Measurements from ENCODE around the gene PTPRE.

GRCh38 chr10:127997271-127997670 is 90.4 kb downstream of the PTPRE start:
- TF ChIP-seq EP300 (conservative IDR thresholded peaks at IDR 0.05; ENCODE audit: poor library complexity, severe bottlenecking): no peak
- no peak for TF ChIP-seq EZH2 (IDR thresholded peaks at IDR 0.05; ENCODE audit: borderline replicate concordance, insufficient read depth, low read length, poor library complexity, severe bottlenecking)
- no peak for TF ChIP-seq CTCF (IDR thresholded peaks at IDR 0.05; ENCODE audit: poor library complexity, severe bottlenecking)

All from neural cell (in vitro differentiated cells).